HepG2 (cell line): ENCODE data around the gene PHACTR1. TPM values are rescaled to one million over a fixed set of nuclear protein-coding genes. Genes with fewer than 3 reads are reported as not detected.

ENCODE experiments used
- ATAC-seq: fragments of 200-7000 bp; cut with Tn5 transposase; 3 replicates; pipeline ENCODE4 v1.9.1; 2020; ENCODE audit warnings: mild to moderate bottlenecking, moderate library complexity
- BruUV-seq: library from RNA; stranded (reverse); fragments of 400-500 nt; replicated peaks from 2 replicates; lab custom pipeline; 2021; lab: Mats Ljungman, UMichigan
- CTCF ChIA-PET: fragments of 300-600 bp; formaldehyde crosslinking; extraction: SDS; loops from one replicate; lab custom pipeline; 2021; ENCODE audit warnings: low total read pairs, inconsistent platforms, low intra/inter-chr PET ratio; lab: Yijun Ruan, JAX
- POLR2A ChIA-PET: fragments of 350-600 bp; sonication (Branson Sonifier 250); formaldehyde crosslinking; loops from one replicate; lab custom pipeline; 2020; ENCODE audit warnings: antibody characterized with exemption, inconsistent platforms; lab: Yijun Ruan, JAX
- DNase-seq: peaks from one replicate; pipeline ENCODE4 v3.0.0-alpha.2; 2015; ENCODE audit warnings: low spot score
- FAIRE-seq: peaks from 3 replicates; lab custom pipeline; 2011; peaks lifted over from hg19 to GRCh38; lab: Jason Lieb, UNC
- H2AFZ ChIP-seq: one replicate; pipeline ENCODE4 v1.6.1; 2011; ENCODE audit warnings: low read length, inconsistent platforms
- H3K27ac ChIP-seq: fragments of 300-600 bp; 3 replicates; pipeline ENCODE4 v1.8.0; 2011; ENCODE audit warnings: mixed run types, mild to moderate bottlenecking, mixed read lengths, low read length, inconsistent platforms; ENCODE audit not compliant: insufficient read depth; ENCODE audit errors: extremely low read length
- H3K27me3 ChIP-seq, 2 experiments: fragments of 200-600 bp in 1 of 2; 2 replicates in 1 of 2; 3 replicates in 1 of 2; pipeline versions ENCODE4 v1.6.0 to v1.8.0; 2011; ENCODE audit warnings: low read length in 2 of 2, mild to moderate bottlenecking in 2 of 2, moderate library complexity in 2 of 2, inconsistent platforms in 1 of 2; ENCODE audit not compliant: insufficient read depth in 2 of 2, control insufficient read depth in 1 of 2
- H3K36me3 ChIP-seq, 2 experiments: fragments of 200-600 bp in 1 of 2; replicated peaks in 1 of 2; 2 replicates in 1 of 2; 3 replicates in 1 of 2; pipeline versions ENCODE4 v1.5.1 to v1.8.0; 2011; ENCODE audit warnings: low read length in 2 of 2, inconsistent platforms in 1 of 2; ENCODE audit not compliant: insufficient read depth in 2 of 2, control insufficient read depth in 1 of 2
- H3K4me1 ChIP-seq: 2 replicates; pipeline ENCODE4 v1.5.1; 2012; ENCODE audit warnings: low read length, inconsistent platforms; ENCODE audit not compliant: insufficient read depth
- H3K4me2 ChIP-seq: 2 replicates; pipeline ENCODE4 v1.6.0; 2011; ENCODE audit warnings: low read depth, low read length, inconsistent platforms
- H3K4me3 ChIP-seq, 3 experiments: fragments of 200-600 bp in 1 of 3; sonication (generic), shearing (Covaris generic) in 1 of 3; replicated peaks in 1 of 3; 2 replicates each; pipeline ENCODE4 v1.5.1; 2011 to 2016; ENCODE audit warnings: low read length in 3 of 3, inconsistent platforms in 2 of 3, low read depth in 2 of 3, mild to moderate bottlenecking in 2 of 3, control low read depth in 1 of 3, mixed read lengths in 1 of 3; ENCODE audit not compliant: insufficient read depth in 1 of 3
- H3K79me2 ChIP-seq: one replicate; pipeline ENCODE4 v1.6.1; 2011; ENCODE audit warnings: low read length, inconsistent platforms; ENCODE audit not compliant: insufficient read depth
- H3K9ac ChIP-seq: 2 replicates; pipeline ENCODE4 v1.6.0; 2011; ENCODE audit warnings: mild to moderate bottlenecking, low read depth, low read length, inconsistent platforms; ENCODE audit not compliant: insufficient read depth
- H3K9me3 ChIP-seq: 2 replicates; pipeline ENCODE4 v1.5.1; 2012; ENCODE audit warnings: mild to moderate bottlenecking, low read length
- H4K20me1 ChIP-seq: 2 replicates; pipeline ENCODE4 v1.6.0; 2011; ENCODE audit warnings: inconsistent platforms, mild to moderate bottlenecking, low read length, moderate library complexity; ENCODE audit not compliant: insufficient read depth
- GZF1 ChIP-seq: sonication (generic); formaldehyde crosslinking; IDR thresholded peaks from 2 replicates; pipeline ENCODE4 v1.5.1; 2020; ENCODE audit warnings: mild to moderate bottlenecking, missing genetic modification reagents
- NFIC ChIP-seq: IDR thresholded peaks from 2 replicates; pipeline ENCODE4 v1.6.1; 2012; ENCODE audit warnings: mild to moderate bottlenecking, low read length, inconsistent platforms
- ZSCAN25 ChIP-seq: sonication (generic); formaldehyde crosslinking; IDR thresholded peaks from 2 replicates; pipeline ENCODE4 v1.8.0; 2022; ENCODE audit warnings: mild to moderate bottlenecking, missing genetic modification reagents
- WGBS: methylation state at CpG from one replicate; pipeline ENCODE4 v1.1.6; 2017; ENCODE audit warnings: low lambda C conversion rate; 5-methylcytosine and 5-hydroxymethylcytosine counted together
- in situ Hi-C: cut with HindIII; loops from 2 replicates; pipeline ENCODE4 v1.10.0; 2017; ENCODE audit warnings: low pct_unique_long_range_greater_than_20kb; ENCODE audit not compliant: extremely low pct_ligation_motif_present
- intact Hi-C: fragments of 100-400 bp; cut with micrococcal nuclease; formaldehyde crosslinking; loops from one replicate; pipeline ENCODE4 v1.10.0; 2022; ENCODE audit not compliant: unreplicated experiment
- polyA plus RNA-seq, 8 experiments: library from polyadenylated mRNA; depleted of rRNA in 3 of 8; stranded (reverse) in 7 of 8; unstranded in 1 of 8; fragments of >200 nt; fragmentation: Illumina TruSeq in 4 of 8; extraction: Trizol in 4 of 8; gene quantifications; 2 replicates each; pipeline versions ENCODE4 v1.2.1 to v1.2.3, GENCODE V29; 2011 to 2016; ENCODE audit warnings: low read depth in 4 of 8, missing spikeins in 1 of 8, mixed read lengths in 1 of 8; ENCODE audit not compliant: insufficient read depth in 1 of 8
- total RNA-seq, 5 experiments: library from RNA; depleted of rRNA; stranded (reverse); fragments of >200 nt; fragmentation: Illumina TruSeq; extraction: Trizol; gene quantifications; 2 replicates each; pipeline ENCODE4 v1.2.3, GENCODE V29; 2016; ENCODE audit warnings: low read depth in 1 of 5
- TF ChIP-seq, protein P1 (sequence below): IDR thresholded peaks from 2 replicates; pipeline ENCODE4 v1.6.1; 2016; ENCODE audit warnings: missing compliant biosample characterization, missing genetic modification reagents, borderline replicate concordance
- TF ChIP-seq, protein P2 (sequence below): IDR thresholded peaks from 2 replicates; pipeline ENCODE4 v1.6.1; 2016; ENCODE audit warnings: control low read depth

PHACTR1 gene
- total and polyA plus RNA-seq, 2 of the 13 experiments (the other 11 are each of a cell fraction or from before 2014, with no cell fraction given): 0.09 TPM; not detected in 1

DNA sequence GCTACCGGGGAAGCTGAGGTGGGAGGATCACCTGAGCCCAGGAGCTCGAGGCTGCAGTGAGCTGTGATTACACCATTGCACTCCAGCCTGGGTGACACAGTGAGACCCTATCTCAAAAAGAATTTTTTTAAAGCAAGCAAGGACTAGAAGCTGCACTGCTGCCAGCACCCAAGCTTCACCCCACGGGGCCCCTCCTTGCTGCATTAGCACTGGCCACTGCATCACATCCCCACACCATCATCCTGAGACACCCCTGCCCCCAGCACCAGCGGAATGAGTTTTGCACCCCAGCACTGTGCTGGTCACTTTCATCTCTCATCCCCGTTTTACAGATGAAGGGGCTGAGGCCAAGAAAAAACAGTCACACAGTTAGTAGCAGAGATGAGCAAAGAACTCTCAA, 580.8 kb downstream of the PHACTR1 start (continued):
- TF ChIP-seq, protein P1, sequence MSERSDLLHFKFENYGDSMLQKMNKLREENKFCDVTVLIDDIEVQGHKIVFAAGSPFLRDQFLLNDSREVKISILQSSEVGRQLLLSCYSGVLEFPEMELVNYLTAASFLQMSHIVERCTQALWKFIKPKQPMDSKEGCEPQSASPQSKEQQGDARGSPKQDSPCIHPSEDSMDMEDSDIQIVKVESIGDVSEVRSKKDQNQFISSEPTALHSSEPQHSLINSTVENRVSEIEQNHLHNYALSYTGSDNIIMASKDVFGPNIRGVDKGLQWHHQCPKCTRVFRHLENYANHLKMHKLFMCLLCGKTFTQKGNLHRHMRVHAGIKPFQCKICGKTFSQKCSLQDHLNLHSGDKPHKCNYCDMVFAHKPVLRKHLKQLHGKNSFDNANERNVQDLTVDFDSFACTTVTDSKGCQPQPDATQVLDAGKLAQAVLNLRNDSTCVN (CRISPR knock-in tag): no peak

GRCh38 chr6:13298446-13298845, 581.9 kb downstream of the PHACTR1 start:
- no peak for FAIRE-seq
- TF ChIP-seq, protein P2, sequence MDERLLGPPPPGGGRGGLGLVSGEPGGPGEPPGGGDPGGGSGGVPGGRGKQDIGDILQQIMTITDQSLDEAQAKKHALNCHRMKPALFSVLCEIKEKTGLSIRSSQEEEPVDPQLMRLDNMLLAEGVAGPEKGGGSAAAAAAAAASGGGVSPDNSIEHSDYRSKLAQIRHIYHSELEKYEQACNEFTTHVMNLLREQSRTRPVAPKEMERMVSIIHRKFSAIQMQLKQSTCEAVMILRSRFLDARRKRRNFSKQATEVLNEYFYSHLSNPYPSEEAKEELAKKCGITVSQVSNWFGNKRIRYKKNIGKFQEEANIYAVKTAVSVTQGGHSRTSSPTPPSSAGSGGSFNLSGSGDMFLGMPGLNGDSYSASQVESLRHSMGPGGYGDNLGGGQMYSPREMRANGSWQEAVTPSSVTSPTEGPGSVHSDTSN (CRISPR knock-in tag): no peak
- TF ChIP-seq ZSCAN25 (CRISPR knock-in tag) (no peak), NFIC (no peak), GZF1 (CRISPR knock-in tag) (no peak)
- no peak overlapping the region for H3K27ac ChIP-seq
- intact Hi-C loops: no loop called here
- no TSS peak for BruUV-seq
- in situ Hi-C loops: no loop called here
- H3K4me3 ChIP-seq: no peak overlapping the region
- H3K4me2 ChIP-seq: no peak overlapping the region
- no peak overlapping the region for H2AFZ ChIP-seq
- H4K20me1 ChIP-seq: no peaks in the 10 kb centered on the region
- H3K9me3 ChIP-seq: no peaks in the 10 kb centered on the region
- no peak overlapping the region for H3K9ac ChIP-seq
- CTCF ChIA-PET: no interaction called here
- peaks cover 29 to 42% of the 10 kb centered on the region in 2 experiments for H3K36me3 ChIP-seq
- 84% methylated on average over 3 of the region's 3 CpGs for WGBS
- H3K79me2 ChIP-seq: no peaks in the 10 kb centered on the region
- POLR2A ChIA-PET: no interaction called here
- H3K27me3 ChIP-seq: no peaks in the 10 kb centered on the region
- H3K4me1 ChIP-seq: peaks cover 33% of the 10 kb centered on the region
- DNase-seq: no peak
- no peak for ATAC-seq
